Caco-2 (cell line): Measurements from ENCODE around the gene APP. TPM values are rescaled to one million over a fixed set of nuclear protein-coding genes. Genes with fewer than 3 reads are reported as not detected.

ENCODE experiments used
- BruUV-seq: library from RNA; stranded (reverse); fragments of 400-500 nt; replicated peaks from 2 replicates; lab custom pipeline; 2021; lab: Mats Ljungman, UMichigan
- CTCF ChIA-PET: fragments of 300-600 bp; sonication (Branson Sonifier 250); formaldehyde crosslinking; loops from one replicate; lab custom pipeline; 2022; ENCODE audit warnings: antibody characterized with exemption; lab: Charles Lee
- POLR2A ChIA-PET: fragments of 300-600 bp; sonication (Branson Sonifier 250); formaldehyde crosslinking; loops from one replicate; lab custom pipeline; 2022; ENCODE audit warnings: antibody characterized with exemption; lab: Charles Lee
- DNase-seq, 2 experiments: peaks; one replicate each; pipeline versions ENCODE4 v3.0.0 to v3.0.0-alpha.2; 2020 to 2022
- H3K27me3 ChIP-seq: replicated peaks from 2 replicates; pipeline ENCODE4 v1.6.0; 2011; ENCODE audit warnings: low read length; ENCODE audit not compliant: control insufficient read depth, insufficient read depth
- H3K36me3 ChIP-seq: 2 replicates; pipeline ENCODE4 v1.5.1; 2011; ENCODE audit warnings: low read length; ENCODE audit not compliant: control insufficient read depth, insufficient read depth
- H3K4me1 ChIP-seq: fragments of 250-450 bp; sonication (Bioruptor Pico); 2 replicates; pipeline ENCODE4 v1.5.1; 2020; ENCODE audit warnings: mild to moderate bottlenecking
- H3K4me3 ChIP-seq: 2 replicates; pipeline ENCODE4 v1.5.1; 2011; ENCODE audit warnings: low read depth, mild to moderate bottlenecking, control low read depth, low read length
- H3K9me3 ChIP-seq: fragments of 250-450 bp; sonication (Bioruptor Pico); 2 replicates; pipeline ENCODE4 v1.5.1; 2020; ENCODE audit warnings: mild to moderate bottlenecking, moderate library complexity
- H3K27ac Mint-ChIP-seq: one replicate; pipeline ENCODE4 v1.8.0; 2022; ENCODE audit warnings: mixed read lengths; ENCODE audit not compliant: unreplicated experiment
- H3K27me3 Mint-ChIP-seq: one replicate; pipeline ENCODE4 v1.8.0; 2022; ENCODE audit warnings: mixed read lengths; ENCODE audit not compliant: insufficient read depth, unreplicated experiment
- H3K36me3 Mint-ChIP-seq: one replicate; pipeline ENCODE4 v1.8.0; 2022; ENCODE audit warnings: mild to moderate bottlenecking, mixed read lengths; ENCODE audit not compliant: insufficient read depth, unreplicated experiment
- H3K4me1 Mint-ChIP-seq: one replicate; pipeline ENCODE4 v1.8.0; 2022; ENCODE audit warnings: low read depth, mixed read lengths; ENCODE audit not compliant: unreplicated experiment
- H3K4me3 Mint-ChIP-seq: one replicate; pipeline ENCODE4 v1.8.0; 2022; ENCODE audit warnings: mild to moderate bottlenecking, moderate library complexity, mixed read lengths; ENCODE audit not compliant: unreplicated experiment
- H3K9me3 Mint-ChIP-seq: one replicate; pipeline ENCODE4 v1.8.0; 2022; ENCODE audit warnings: mixed read lengths; ENCODE audit not compliant: unreplicated experiment
- intact Hi-C: fragments of 100-400 bp; cut with micrococcal nuclease; formaldehyde crosslinking; loops from one replicate; pipeline ENCODE4 v1.10.0; 2022; ENCODE audit not compliant: unreplicated experiment
- total RNA-seq: library from RNA; stranded (reverse); gene quantifications from 2 replicates; pipeline ENCODE4 v1.2.3, GENCODE V29; 2022
- TF ChIP-seq, protein P1 (sequence below), 2 experiments: fragments of 200-600 bp in 1 of 2; IDR thresholded peaks; 1 replicate in 1 of 2; 2 replicates in 1 of 2; pipeline versions ENCODE4 v1.5.1 to v1.8.0; 2011 to 2022; ENCODE audit warnings: antibody characterized with exemption in 1 of 2, control low read depth in 1 of 2, inconsistent platforms in 1 of 2, low read depth in 1 of 2, low read length in 1 of 2, mild to moderate bottlenecking in 1 of 2, moderate library complexity in 1 of 2; ENCODE audit not compliant: insufficient read depth in 1 of 2, severe bottlenecking in 1 of 2, unreplicated experiment in 1 of 2

Gene APP
- total RNA-seq, 1 experiment from 2014 or later = 331 TPM

DNA sequence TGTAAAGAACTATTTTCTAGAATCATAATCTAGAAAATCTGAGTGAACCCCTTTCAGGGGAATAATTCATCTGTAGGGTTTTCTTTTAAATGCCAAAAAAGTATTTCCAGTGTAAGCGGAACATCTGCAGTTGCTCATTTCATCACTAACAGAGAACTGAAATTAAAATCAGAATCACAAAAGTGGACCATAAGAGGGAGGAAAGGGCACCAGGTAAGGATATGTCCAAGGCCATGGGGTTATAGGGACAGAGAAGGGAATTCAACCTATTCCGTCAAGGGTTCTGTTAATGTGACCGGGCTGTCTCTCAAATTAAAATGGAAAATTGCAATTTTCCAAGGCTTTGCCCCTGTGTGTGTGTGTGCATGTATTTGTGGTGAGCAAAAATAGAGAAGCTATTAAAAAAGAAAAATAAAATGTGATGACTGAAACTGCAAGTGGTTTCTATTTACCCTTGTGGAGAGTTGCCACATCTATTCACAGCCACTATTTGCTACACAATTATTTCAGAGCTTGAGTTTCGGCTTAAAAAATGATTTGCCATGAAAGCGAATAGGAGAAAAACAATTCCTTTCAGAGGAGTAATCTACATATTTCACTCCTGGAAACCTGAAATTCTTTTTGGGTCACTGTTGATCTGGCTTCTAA, 53.1 kb downstream of the APP start:
- Histone ChIP-seq H3K27me3 (no peaks in the 10 kb centered on the region), H3K36me3 (no peaks in the 10 kb centered on the region), H3K4me3 (no peak overlapping the region), H3K4me1 (peaks cover 40% of the 10 kb centered on the region), H3K9me3 (no peaks in the 10 kb centered on the region)
- no peak overlapping the region for H3K4me3 Mint-ChIP-seq
- H3K27ac Mint-ChIP-seq = no peak overlapping the region
- H3K36me3 Mint-ChIP-seq = peaks cover 23% of the 10 kb centered on the region
- DNase-seq = no peak
- POLR2A ChIA-PET = no interaction called here
- peaks cover 24% of the 10 kb centered on the region for H3K4me1 Mint-ChIP-seq
- TF ChIP-seq, protein P1, sequence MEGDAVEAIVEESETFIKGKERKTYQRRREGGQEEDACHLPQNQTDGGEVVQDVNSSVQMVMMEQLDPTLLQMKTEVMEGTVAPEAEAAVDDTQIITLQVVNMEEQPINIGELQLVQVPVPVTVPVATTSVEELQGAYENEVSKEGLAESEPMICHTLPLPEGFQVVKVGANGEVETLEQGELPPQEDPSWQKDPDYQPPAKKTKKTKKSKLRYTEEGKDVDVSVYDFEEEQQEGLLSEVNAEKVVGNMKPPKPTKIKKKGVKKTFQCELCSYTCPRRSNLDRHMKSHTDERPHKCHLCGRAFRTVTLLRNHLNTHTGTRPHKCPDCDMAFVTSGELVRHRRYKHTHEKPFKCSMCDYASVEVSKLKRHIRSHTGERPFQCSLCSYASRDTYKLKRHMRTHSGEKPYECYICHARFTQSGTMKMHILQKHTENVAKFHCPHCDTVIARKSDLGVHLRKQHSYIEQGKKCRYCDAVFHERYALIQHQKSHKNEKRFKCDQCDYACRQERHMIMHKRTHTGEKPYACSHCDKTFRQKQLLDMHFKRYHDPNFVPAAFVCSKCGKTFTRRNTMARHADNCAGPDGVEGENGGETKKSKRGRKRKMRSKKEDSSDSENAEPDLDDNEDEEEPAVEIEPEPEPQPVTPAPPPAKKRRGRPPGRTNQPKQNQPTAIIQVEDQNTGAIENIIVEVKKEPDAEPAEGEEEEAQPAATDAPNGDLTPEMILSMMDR (IDR thresholded peaks at IDR 0.05; ENCODE audit: insufficient read depth in 1 of 2, low read depth in 1 of 2, low read length in 1 of 2, severe bottlenecking in 1 of 2, unreplicated experiment in 1 of 2) = no peak
- intact Hi-C loops = no loop called here
- CTCF ChIA-PET = no interaction called here
- no peaks in the 10 kb centered on the region for H3K9me3 Mint-ChIP-seq
- no peaks in the 10 kb centered on the region for H3K27me3 Mint-ChIP-seq
- no TSS peak for BruUV-seq

DNA sequence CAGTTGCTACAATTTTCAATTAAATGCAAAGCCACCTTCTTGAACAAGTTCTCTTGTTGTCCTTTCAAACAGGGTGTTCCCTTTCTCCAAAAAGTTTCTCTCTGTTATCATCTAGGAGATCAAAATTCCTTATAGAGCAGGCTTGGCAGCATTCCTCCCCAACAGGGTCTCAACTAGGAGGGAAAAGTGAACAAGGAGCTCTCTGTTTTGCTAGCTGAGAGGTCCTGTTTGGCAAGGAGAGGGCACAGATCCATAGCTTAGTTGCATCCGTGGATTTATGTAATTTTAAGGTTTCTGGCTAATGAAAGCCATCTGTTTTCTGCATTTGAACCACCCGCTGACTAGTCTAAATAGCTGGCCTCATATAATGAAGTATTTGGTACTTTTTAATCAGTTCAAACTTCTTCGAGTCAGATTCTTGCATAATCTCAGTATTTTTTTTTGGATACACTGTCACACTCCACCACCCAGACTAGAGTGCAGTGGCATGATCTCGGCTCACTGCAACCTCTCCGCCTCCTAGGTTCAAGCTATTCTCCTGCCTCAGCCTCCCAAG, 54.0 kb downstream of the APP start:
- Mint-ChIP-seq H3K27ac (peak overlapping the region; percentile 64), H3K27me3 (no peaks in the 10 kb centered on the region), H3K4me1 (peaks cover 24% of the 10 kb centered on the region), H3K36me3 (peaks cover 20% of the 10 kb centered on the region), H3K9me3 (no peaks in the 10 kb centered on the region), H3K4me3 (peak overlapping the region; percentile 62)
- H3K36me3 ChIP-seq = no peaks in the 10 kb centered on the region
- peaks cover 40% of the 10 kb centered on the region for H3K4me1 ChIP-seq
- no peaks in the 10 kb centered on the region for H3K27me3 ChIP-seq
- H3K9me3 ChIP-seq = no peaks in the 10 kb centered on the region
- DNase-seq = peak; percentile 57 to 61
- ChIA-PET POLR2A (interaction anchor here (0.6 to 1.0 kb wide), 3 partner anchors 9 to 54 kb away, joined by 3 to 4 read pairs (median 3); no protein-coding TSS in a partner anchor), CTCF (no interaction called here)
- BruUV-seq = no TSS peak
- TF ChIP-seq, protein P1 (IDR thresholded peaks at IDR 0.05; ENCODE audit: insufficient read depth in 1 of 2, low read depth in 1 of 2, low read length in 1 of 2, severe bottlenecking in 1 of 2, unreplicated experiment in 1 of 2) = no peak
- intact Hi-C loops = loop anchor here (1.0 kb wide), 2 partner anchors 16 to 53 kb away; no protein-coding TSS in a partner anchor
- H3K4me3 ChIP-seq = no peak overlapping the region

DNA sequence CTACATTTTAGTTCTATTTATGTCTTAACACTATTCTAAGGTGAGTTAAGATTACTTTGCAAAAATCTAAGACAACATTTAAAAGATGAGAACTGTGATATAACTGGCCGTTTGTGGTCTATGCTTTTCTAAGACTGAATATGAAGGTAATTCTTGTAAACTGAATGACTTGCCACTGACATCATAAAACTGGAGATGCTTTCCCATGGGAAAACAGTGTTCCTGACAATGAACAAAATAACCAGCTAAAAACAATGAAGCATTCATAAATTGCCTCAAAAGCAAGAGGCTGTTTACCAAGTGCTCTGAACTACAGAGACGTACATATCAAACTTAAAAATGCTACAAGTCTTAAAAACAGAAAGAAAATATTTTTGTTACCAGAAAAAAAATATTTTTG, 54.7 kb downstream of the APP start:
- Histone ChIP-seq H3K27me3 (no peaks in the 10 kb centered on the region), H3K4me3 (no peak overlapping the region), H3K4me1 (peaks cover 40% of the 10 kb centered on the region), H3K9me3 (no peaks in the 10 kb centered on the region), H3K36me3 (no peaks in the 10 kb centered on the region)
- TF ChIP-seq, protein P1 (IDR thresholded peaks at IDR 0.05; ENCODE audit: insufficient read depth in 1 of 2, low read depth in 1 of 2, low read length in 1 of 2, severe bottlenecking in 1 of 2, unreplicated experiment in 1 of 2) = no peak
- Mint-ChIP-seq H3K9me3 (no peaks in the 10 kb centered on the region), H3K36me3 (peaks cover 21% of the 10 kb centered on the region), H3K27ac (peak overlapping the region; percentile 64), H3K27me3 (no peaks in the 10 kb centered on the region), H3K4me3 (peak overlapping the region; percentile 62), H3K4me1 (peaks cover 29% of the 10 kb centered on the region)
- no TSS peak for BruUV-seq
- intact Hi-C loops = loop anchor here (1.0 kb wide), 2 partner anchors 16 to 53 kb away; no protein-coding TSS in a partner anchor
- ChIA-PET CTCF (no interaction called here), POLR2A (interaction anchor here (1.0 kb wide), 1 partner anchor 53 kb away, joined by 4 read pairs; no protein-coding TSS in a partner anchor)
- no peak for DNase-seq
